ENCODE measurements around the gene EPN3.
A peak's percentile ranks its signal among the peaks of the same experiment; 100 is the strongest.

The EPN3 gene

GRCh38 chr17:50532452-50533024, at the start of gene EPN3:
Gene EPN3 (plus strand): TSS chr17:50532735. CDS start chr17:50536557, 3,822 bp downstream.
- no peak for DNase-seq (ENCODE audit: low spot score)

- DNase-seq (ENCODE audit: low spot score): no peak
Observed at GRCh38 chr17:50483266-50483665, 49.3 kb upstream of the EPN3 start.

GRCh38 chr17:50484386-50485155, 48.0 kb upstream of the EPN3 start:
- DNase-seq (ENCODE audit: low spot score): no peak

DNA sequence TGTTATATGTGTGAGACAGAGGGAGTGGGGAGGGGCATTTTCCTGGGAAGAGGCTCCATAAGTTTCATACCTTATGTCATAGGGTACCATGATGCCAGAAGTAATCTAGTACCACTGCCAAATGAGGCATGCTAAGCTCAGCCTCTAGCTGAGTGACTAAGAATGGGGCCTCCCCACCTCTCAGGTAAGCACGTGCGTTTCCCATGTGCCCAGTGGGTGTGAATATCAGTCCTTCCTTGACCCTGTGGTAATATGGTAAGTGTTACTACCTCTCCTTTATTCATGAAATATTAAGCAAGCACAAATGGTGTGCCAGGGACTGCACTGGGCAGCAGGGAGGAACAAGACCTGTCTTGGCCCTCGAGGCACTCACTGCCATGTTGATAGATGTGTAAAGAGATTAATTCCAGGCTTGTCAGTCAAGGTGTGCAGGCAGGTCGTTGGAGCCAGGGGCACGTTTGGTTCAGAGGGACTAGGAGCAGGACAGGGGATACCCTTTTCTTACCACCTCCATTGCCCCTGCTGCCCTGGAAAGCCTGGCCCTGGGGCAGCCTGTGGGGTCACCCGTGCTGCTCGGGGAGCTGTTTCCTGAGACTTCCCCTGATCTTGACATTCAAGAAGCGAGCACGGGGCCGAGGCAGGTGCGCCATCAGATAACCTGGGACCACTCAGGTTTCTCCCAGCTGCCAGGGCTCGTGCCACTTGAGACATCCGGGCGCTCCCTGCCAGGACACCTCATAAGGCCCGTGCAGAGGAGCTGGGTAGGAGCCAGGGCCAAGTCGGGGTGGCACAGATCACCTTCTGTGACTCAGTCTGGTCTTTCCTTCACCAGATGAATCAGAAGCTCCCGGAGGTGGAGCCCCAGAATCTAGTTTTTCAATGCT, 45.1 kb upstream of the EPN3 start:
- DNase-seq (ENCODE audit: low spot score): no peak

- no peak for DNase-seq (ENCODE audit: low spot score)
Observed at GRCh38 chr17:50488880-50489279, 43.7 kb upstream of the EPN3 start.

GRCh38 chr17:50491505-50491904, 41.0 kb upstream of the EPN3 start:
- DNase-seq (ENCODE audit: low spot score): no peak

DNA sequence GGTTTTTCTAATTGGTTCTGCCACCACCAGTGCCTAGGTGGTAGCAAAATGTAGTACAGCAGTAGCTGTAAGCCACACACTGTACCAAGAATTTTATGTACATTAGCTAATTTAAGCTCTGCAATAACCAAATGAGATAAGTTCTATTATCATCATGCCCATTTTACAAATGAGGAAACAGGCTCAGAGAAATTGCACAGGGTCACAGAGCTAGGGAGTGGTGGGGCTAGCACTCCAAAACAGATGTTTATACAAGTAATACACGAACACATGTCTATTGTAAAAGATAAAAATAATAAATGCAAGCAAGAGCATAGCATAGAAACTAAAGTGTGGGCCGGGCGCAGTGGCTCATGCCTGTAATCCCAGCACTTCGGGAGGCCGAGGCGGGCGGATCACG, 40.3 kb upstream of the EPN3 start:
- no peak for DNase-seq (ENCODE audit: low spot score)

- no peak for DNase-seq (ENCODE audit: low spot score)
Observed at GRCh38 chr17:50493744-50494143, 38.8 kb upstream of the EPN3 start.

- DNase-seq (ENCODE audit: low spot score): no peak
Observed at GRCh38 chr17:50495217-50495823, 37.2 kb upstream of the EPN3 start.

DNA sequence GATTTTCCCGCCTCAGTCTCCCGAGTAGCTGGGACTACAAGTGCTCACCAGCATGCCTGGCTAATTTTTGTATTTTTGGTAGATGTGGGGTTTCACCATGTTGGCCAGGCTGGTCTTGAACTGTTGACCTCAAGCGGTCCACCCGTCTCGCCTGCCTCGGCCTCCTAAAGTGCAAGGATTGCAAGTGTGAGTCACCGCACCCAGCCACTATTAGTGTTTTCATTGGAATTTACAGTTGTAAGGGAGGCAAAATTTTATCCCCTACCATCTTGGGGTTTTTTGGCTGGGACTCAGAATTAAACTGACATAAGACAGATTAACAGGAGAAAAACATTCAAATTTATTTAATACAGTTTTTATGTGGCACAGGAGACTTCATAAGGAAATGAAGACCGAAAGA, 36.6 kb upstream of the EPN3 start:
- DNase-seq (ENCODE audit: low spot score): no peak

- DNase-seq (ENCODE audit: low spot score): no peak
Observed at GRCh38 chr17:50498021-50498874, 34.3 kb upstream of the EPN3 start.

DNA sequence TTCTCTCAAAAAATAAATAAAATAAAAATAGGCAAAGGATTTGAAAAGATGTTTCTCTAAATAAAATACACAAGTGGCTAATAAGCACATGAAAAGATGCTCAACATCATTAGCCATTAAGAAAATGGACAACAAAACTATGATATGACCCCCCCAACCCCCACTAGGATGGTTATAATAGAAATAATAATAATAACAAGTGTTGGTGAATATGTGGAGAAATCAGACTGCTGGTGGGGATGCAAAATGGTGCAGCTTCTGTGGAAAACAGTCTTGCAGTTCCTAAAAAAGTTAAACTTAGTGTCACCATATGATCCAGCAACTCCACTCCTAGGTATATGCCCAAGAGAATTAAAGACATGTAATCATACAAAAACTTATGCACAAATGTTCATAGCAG, 33.3 kb upstream of the EPN3 start:
- DNase-seq (ENCODE audit: low spot score): no peak

- no peak for DNase-seq (ENCODE audit: low spot score)
Observed at GRCh38 chr17:50499721-50500120, 32.8 kb upstream of the EPN3 start.

GRCh38 chr17:50501054-50501453, 31.5 kb upstream of the EPN3 start:
- DNase-seq (ENCODE audit: low spot score): no peak

DNA sequence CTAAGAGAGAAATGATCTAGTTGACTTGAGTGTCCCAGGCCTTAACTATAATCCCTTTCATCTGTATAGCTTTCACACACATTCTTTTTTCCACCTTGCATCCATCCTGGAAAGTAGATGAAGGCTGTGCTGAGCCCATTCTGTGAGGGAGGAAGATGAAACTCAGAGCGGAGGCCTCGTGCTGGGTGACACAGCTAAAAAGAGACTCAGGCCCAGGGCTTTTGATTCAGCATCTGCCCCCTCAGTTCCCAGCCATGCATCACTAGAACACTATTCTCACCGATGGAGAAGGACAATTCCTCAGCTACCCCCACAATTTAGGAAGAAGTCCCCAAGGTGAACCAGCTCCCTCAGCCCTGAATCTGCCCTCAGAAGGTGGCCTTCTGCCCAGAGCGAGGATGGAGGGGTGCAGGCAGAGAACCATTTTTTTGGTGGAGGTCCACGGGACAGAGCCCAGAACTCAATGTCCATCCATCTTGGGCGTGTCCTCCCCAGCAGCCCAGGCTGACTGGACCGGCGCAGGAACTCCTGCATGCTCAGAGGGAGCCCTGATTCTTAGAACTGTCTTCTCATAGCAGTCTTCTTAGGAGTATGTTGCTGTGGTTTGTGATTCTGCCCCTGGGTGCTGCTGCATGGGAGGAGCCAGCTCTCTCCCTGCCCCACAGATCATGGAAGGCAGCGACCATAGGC, 30.1 kb upstream of the EPN3 start:
- no peak for DNase-seq (ENCODE audit: low spot score)

DNA sequence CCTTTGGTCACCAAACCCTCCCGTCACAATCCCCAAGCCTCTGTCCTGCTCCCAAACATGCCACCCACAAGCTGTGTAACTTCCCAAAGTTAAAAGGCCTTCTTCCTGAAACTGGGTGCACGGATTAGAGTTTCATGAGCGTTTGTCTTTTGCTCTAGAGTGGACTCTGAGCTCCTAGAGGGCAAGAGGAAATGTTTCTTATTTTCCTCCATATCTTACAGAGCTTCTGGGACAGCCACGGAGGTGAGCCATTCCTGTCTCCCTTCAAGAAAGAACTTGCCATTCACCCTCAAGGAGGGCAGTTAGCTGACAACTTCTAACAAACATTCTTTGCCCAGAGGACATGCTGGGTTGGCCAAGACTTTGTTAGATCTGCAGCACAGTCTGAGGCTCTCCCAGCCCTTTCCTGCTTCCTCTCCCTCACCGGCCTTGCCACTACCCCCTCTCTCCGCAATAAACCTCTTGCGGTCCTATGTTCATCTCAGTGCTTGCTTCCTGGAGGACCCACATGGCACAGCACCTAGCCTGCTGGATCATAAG, 26.9 kb upstream of the EPN3 start:
- no peak for DNase-seq (ENCODE audit: low spot score)

DNA sequence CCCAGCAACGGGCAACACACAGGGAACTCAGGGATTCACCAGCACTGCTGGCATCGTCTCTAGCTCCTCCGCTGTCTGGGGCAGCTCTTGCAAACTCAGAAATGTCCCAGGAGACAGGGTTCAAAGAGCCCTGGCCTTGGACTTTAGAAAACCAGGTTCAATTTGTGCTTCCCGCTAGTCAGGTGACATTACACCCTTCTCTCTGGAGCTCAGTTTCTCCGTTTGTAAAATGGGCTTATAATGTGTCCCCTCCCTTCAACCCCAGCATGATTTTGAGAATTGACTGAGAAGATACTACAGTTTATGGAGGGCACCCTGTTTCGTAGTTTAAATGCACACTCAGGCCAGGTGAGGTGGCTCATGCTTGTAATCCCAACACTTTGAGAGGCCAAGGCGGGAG, 26.2 kb upstream of the EPN3 start:
- DNase-seq (ENCODE audit: low spot score): no peak

GRCh38 chr17:50507871-50508572, 24.5 kb upstream of the EPN3 start, which contains the start of gene MYCBPAP:
Gene MYCBPAP (plus strand): TSS chr17:50508439. CDS start chr17:50508675, 236 bp downstream.
- peak; percentile 66 for DNase-seq (ENCODE audit: low spot score)

GRCh38 chr17:50508573-50509460, 23.7 kb upstream of the EPN3 start:
- DNase-seq (ENCODE audit: low spot score): no peak
